HG03060 (cell line): ENCODE measurements around the gene TF.

Source experiments
- ATAC-seq: cut with Tn5 transposase; IDR thresholded peaks from one replicate; pipeline ENCODE4 v1.9.1; 2021; ENCODE audit warnings: low read depth, moderate number of reproducible peaks; ENCODE audit not compliant: unreplicated experiment

TF gene

DNA sequence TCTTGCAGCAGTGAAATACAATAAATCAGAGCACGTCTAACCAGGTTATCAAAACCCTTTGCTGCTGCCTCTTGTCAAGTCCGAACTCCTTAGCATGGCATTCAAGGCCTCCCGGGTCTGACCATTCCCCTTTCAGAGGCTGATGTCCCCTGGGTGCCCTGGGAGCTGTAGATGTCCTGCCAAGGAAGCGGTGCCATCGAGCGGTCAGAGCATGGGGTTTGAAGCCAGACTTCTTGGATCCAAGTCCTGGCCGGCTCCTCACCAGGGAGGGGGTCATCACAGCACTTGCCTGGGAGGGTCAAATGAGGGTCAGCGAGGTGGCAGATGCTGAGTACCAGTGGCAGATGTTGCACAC, 496 bp downstream of the TF start:
- ATAC-seq: no peak

DNA sequence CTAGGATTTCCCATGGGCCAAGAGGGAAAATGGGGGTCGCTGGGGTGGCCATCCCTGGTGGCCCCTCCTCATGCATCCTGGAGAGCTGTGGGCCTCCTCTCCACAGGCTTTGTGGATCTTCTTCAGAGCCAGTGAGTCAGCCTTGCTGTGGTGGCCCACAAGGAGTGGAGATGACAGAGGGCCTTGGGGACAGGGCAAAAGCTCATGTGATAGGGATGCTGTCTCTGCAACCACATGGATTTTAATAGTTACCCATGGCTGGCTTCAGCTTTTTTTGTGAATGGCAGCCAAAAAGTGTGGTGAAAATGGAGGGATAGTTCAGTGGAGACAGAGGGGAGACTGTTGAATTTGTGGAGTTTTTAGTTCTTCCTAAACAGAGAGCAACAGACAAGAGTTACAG, 1.2 kb downstream of the TF start:
- ATAC-seq: no peak

DNA sequence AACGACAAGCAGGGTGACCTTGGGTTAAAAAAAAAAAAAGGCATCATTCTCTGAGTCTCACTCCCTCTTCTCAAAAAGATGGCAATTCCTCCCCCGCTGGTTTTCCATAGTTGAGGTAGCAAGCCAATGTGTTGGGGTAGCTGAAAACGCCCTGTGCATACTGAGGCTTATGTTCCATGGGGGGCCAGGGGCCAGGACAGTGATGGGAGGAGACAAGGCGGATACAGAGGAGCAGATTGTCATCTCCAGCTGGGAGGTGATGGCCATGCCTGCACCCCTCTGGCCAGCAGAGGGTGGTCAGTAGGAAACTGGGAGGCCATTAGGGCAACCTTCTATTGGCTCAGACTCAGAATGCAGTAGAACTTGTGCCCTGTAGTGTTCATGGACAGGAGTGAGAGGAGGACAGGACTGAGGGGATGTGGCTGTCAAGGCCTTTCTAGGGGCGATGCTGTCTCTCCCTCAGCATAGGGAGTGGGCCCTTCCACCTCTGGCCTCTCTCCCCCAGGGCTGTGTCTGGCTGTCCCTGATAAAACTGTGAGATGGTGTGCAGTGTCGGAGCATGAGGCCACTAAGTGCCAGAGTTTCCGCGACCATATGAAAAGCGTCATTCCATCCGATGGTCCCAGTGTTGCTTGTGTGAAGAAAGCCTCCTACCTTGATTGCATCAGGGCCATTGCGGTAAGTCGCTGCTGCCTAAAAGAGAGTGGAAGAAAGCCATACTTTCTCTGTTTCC, 1.9 kb downstream of the TF start:
- no peak for ATAC-seq

DNA sequence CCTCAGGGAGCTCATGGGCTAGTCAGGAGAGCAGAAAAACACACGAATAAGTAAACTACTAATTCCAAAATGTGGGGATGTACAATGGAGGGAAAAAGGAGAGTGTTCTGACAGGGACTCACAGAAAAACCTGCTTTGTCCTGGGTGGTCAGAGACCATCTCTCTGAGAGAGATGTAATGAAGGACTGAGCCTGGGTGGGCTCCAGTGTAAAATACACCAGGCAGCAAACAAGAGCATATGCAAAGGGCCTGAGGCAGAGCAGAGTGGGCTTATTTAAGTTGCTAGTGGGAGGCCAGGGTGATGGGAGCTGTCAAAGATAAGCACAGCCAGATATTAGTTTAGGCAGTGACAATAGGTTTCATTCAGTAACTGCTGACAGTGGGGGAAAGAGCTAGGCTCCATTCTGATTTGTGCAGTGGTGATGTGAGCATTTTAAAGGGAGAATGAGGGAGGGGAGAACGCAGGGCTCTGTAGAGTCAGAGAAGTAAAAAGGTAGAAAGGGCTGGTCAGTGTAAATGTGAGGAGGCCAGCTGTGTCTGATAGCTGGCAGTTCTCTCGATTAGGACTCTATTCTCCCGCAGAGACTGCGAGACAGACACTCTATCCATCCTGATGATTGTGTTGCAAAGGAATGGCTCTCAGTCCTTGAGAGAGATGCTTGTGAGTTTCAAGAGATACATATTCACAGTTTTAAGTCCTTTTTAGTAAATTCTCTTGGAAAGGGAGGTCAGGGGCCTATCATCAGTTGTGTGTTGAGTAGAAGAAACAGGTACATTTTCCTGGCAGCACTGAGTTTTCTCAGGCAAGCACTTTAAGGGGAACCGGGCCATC, 3.5 kb downstream of the TF start:
- no peak for ATAC-seq

DNA sequence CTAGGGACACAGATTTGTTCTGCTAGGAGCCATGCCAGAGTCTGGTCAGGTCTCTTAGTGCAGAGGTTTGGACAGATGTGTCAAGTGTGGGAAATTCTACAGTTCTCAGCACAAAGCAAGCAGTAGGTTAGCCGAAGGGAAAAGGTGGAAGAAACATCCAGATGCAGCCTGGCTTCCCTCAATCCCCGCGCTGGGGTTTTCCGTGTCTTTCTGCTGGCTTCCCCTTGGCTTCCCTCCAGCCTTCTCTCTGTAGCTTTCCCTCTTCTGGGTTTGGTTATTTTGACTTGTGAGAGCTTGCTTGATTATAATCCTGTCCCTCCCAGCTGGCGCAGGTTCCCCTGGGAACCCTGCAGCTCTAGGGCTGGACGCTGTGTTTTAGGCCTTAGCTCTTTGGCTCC, 4.1 kb downstream of the TF start:
- ATAC-seq: no peak

DNA sequence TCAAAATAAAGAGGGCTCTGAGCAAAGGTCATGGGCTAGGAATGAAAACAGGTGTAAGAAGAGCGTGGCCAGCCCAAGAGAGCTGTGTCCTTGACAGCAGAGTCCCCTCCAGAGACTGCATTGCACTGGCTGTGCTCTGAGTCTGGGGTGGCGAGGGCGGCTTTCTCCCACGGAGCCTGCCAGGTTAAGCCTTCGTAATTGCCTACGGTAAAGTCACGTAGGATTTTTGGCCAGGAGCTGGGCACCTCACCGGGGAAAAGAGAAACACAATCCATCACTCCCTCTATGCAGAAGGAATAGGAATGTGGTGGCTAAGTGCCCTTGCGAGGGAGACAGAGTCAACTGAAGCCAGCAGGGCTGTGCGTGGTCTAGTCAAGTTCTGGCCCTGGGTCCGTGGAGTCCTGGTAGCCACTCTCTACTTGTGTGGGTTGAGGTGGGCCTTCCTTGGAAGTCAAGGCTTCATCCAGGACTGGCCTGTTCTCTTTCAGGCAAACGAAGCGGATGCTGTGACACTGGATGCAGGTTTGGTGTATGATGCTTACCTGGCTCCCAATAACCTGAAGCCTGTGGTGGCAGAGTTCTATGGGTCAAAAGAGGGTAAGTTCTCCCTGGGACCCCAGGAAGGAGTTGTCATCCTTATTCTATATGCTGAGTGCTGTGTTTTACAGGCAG, 7.0 kb downstream of the TF start:
- ATAC-seq: no peak

DNA sequence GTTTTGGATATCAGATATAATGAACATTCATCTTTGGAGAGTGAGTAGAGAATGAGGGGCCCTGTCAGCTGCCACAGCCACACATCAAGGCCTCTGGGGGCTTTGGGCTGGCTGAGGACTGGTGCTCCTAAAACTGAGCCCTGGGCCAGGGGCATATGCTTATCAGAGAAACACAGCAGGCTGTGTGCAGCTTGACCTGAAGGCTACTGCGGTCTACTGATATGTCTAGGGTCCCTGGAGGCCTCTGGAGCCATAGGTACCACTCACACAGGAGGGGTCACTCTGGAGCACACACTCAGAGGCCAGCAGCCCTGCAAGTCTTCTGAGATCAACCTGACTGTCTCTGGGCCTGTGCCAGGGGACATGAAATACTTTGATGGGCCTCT, 7.6 kb downstream of the TF start:
- no peak for ATAC-seq

DNA sequence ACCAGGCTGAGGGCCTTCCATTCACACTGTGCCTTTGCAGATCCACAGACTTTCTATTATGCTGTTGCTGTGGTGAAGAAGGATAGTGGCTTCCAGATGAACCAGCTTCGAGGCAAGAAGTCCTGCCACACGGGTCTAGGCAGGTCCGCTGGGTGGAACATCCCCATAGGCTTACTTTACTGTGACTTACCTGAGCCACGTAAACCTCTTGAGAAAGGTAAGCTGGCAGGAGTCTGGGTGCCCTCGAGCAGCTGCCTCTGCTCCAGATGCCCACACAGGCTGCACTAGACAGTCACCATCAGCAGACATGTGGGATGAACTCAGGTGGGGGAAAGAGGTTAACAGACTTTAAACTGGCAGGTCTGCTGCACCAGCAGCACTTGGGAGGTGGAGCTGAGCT, 8.3 kb downstream of the TF start:
- no peak for ATAC-seq

DNA sequence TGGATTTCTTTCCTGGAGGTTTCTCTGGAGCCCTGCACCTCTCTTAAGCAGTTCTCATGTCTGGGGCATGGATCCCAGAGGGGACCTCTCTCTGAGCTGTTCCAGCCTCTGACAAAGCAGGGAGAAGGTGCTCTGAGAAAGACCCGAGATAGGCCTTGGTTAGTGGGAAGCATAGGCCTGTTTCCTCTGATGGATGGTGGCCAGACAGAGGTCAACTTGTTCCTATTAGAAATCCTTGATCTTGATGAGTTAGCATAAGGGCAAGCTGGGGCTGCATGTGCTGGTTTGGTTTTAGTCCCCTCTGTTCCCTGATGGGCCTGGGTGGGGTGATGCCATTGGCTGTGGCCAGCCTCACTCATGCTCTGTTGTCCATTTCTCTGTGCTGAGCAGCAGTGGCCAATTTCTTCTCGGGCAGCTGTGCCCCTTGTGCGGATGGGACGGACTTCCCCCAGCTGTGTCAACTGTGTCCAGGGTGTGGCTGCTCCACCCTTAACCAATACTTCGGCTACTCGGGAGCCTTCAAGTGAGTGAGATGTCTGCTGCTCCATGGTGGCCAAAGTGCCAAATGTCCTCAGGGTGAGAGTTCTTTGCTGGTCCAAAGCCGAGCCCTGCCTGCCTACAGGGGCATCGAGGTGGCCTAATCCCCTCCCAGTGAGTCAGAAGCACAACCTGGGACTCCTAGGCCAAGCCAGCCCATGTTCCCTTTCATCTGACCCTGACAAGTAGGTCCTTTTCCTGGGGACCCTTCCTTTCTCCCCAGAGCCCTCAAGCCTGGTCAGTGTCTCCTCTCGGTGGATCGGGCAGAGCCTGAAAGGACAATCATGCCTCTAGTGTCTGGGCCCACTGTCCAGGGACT, 9.0 kb downstream of the TF start:
- ATAC-seq: no peak

DNA sequence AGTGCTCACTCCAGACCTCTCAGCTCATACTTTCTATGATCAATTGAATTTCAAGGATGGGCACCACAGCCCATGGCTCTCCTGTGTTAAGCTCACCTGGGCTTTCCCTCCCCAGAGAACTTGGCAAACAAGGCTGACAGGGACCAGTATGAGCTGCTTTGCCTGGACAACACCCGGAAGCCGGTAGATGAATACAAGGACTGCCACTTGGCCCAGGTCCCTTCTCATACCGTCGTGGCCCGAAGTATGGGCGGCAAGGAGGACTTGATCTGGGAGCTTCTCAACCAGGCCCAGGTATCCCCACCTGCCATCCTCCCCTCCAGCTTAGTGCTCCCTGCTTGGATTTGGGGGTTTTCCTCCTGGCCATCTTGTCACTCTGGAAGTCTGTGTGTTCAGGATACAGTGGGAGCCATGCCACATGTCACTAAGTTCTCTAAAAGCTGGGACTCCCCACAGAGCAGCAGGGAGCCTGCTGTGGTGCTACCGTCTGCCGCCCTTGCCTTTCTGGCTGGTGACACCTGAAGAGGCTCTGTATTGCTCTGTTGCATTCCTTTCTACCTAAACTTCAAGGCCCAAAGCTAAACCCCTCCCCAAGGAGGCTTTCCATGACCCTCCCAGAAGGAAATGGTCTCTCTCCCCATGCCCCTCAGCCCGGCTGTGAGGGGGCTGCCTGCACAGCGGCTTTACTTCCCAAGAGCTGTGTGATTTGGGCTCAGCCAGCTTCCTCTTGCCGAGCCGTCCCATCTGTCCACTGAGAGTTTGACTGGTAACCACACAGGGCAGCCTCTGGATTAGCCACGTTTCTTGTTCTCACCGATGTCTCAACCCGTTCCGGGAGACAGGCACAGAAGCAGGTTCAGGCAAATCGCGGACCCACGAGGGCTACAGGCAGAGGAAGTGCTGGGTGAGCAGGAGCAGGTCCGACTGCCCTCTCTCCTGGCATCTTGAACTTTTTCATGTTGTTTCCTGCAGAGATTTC, 10.8 kb downstream of the TF start:
- ATAC-seq: no peak

DNA sequence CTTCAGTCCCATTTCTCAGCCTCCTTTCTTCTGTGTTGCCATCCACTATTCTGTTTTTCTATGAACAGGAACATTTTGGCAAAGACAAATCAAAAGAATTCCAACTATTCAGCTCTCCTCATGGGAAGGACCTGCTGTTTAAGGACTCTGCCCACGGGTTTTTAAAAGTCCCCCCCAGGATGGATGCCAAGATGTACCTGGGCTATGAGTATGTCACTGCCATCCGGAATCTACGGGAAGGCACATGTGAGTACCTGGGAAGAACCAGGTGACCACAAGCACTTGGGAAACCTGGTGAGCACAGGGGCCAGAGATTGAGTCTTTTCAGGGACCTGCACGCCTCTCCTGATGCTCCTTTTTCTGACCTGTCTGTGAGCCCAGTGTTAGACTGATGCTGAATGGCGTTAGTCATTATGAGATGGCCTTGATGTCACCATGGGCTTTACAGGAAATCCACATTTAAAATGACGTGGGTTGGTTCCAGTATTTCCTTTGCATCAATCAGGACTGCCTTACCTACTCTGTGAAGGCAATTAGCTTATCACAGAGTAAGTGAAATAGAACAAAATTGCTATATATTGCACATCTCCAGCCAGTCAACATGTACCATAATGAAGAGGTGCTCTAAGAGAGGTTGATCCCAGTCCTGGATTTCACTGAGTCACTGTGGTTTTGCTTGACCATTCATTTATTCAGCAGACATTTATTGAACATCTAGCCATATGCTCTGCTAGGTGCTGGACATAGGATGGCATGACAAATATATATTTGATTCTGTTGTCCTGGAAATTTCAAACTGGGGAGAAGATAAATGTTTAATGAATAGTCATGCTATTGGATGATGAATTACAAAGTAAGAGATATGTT, 11.7 kb downstream of the TF start:
- no peak for ATAC-seq

DNA sequence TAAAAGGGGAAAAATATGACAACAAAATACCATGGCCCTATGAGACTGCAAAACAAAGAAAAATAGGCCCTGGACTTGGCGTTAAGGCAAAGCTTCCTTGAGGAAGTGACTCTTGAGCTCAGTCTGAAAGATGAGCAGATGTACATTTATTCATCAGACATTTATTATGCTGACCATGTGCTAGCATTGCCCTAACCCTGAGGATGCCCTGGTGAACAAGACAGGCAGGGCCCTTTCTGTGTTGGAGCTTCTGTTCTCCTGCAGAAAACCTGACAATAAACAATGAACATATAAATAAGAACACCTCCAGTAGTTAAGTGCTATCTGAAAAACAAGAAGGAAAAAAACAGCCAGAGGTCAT, 12.4 kb downstream of the TF start:
- no peak for ATAC-seq

DNA sequence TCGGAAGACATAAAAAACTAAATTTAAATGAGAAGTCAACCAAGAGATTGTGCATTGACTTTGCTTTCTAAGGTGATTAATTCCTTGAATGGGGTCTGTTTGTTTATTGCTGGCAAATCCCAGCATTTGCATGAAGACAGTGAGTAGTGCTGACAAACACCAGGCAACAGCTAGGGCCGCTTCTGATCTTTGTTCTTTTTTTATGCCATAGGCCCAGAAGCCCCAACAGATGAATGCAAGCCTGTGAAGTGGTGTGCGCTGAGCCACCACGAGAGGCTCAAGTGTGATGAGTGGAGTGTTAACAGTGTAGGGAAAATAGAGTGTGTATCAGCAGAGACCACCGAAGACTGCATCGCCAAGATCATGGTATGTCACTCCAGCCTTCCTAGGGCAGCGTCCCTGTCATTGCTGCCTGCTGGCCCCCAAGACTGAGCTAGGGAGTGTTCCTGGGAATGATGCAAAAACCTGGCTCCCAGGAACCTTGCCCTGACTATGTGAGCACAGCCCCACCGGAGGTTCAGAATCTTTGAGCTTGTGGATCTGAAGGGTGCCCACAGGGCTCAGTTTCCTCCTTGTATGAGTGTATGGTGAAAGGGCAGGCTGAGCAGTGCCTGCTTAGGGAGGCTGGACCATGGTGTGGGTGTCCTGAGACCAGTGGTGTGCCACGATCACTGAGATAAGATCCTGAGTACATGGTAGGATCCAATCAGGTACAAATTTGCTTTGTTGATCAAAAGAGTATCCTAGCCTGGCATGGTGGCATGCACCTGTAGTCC, 13.0 kb downstream of the TF start:
- no peak for ATAC-seq

DNA sequence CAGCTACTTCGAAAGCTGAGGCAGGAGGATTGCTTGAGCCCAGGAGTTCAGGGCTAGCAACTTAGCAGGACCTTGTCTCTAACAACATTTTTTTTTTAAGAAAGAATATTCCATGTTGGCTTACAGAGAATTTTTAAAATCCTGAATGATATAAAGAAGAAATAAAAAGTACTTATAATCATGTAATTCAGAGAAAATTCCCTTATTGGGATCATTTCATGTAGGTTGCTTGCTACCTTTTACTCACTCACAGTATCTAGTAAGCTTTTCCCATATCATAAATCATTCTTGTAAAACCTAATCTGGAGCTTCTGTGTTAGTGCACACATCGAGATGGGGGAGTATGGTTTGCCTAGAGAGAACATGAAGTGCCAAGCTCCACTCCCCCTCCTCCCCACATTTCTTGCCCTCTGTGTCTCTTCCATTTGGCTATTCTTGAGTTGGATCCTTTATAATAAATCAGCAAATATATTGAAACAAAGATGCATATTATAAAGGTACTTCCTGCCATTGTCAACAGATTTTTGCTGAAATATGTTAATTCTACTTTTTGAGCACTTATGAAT, 13.6 kb downstream of the TF start:
- ATAC-seq: no peak

DNA sequence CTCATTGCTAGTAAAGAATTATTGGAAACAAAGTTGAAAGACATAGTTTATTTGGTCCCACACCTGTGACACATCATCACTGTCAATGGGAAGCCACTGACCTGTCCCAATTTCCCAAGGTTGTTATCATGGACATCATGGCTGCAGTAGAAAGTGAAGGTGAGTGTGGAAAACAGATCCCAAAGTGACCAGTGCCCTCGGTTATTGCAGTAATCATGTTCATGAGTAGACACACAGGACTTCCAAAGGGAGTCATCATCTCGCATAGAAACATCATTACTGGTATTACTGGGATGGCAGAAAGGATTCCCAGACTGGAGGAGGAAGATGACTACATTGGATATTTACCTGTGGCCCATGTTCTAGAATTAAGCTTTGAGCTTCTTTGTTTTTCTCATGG, 14.7 kb downstream of the TF start:
- ATAC-seq: no peak

DNA sequence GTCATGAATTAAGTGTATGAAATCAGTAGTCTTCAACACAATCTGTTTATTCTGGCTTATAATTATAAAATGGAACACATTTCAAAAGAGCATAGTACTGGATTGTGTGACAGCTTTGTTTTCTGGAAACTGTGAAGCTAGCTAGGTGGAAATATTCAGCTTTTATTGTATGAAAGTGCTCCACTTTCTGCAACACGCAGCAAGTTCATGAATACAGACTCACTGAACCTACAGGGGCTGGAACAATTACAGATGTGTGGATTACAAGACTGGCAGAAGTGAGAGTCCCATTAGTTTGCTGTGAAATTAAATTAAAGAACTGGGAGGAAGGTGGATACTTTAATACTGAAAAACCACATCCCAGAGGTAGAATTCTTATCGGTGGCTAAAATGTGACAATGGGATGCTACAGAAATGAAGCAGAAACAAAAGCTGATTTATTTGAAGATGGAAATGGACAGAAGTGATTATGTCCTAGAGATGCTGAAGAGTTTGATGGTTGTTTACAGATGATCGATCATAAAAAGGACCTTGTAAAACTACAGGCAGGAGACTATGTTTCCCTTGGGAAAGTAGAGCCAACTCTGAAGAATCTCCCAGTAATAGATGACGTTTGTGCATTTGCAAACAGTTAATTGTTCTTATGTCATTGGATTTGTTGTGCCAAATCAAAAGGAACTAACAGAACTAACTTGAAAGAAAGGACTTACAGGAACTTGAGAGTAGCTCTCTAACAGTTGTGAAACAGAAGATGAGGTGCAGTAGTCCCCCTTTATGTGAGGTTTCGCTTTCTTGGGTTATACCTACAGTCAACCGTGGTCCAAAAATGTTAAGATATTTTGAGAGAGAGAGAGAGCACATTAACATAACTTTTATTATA, 15.7 kb downstream of the TF start:
- ATAC-seq: no peak

DNA sequence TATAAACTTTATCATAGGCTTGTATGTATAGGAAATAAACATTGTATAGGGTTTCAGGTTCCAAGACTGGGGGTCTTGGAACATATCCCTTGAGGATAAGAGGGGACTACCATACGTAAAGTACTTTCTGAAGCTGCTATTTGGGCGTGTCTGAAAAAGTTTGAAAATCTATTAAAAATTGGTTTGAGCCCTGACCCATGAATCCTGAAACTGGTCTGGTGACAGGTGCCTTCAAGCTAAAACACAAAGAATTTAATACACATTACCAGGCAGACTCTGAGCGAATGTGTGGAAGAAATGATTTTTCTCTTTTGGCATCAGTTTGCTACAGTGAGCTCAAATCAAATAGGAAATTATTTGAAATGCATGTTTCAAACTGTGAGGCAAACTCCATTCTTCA, 16.3 kb downstream of the TF start:
- no peak for ATAC-seq
